HG03108 (cell line): ENCODE measurements around the gene TNFRSF19.

ENCODE experiments used
- ATAC-seq: cut with Tn5 transposase; IDR thresholded peaks from one replicate; pipeline ENCODE4 v1.9.1; 2021; ENCODE audit warnings: moderate library complexity; ENCODE audit not compliant: unreplicated experiment

TNFRSF19 gene

GRCh38 chr13:23627410-23627809, 57.2 kb downstream of the TNFRSF19 start:
- ATAC-seq: no peak

GRCh38 chr13:23628250-23628649, 58.0 kb downstream of the TNFRSF19 start:
- ATAC-seq: no peak

DNA sequence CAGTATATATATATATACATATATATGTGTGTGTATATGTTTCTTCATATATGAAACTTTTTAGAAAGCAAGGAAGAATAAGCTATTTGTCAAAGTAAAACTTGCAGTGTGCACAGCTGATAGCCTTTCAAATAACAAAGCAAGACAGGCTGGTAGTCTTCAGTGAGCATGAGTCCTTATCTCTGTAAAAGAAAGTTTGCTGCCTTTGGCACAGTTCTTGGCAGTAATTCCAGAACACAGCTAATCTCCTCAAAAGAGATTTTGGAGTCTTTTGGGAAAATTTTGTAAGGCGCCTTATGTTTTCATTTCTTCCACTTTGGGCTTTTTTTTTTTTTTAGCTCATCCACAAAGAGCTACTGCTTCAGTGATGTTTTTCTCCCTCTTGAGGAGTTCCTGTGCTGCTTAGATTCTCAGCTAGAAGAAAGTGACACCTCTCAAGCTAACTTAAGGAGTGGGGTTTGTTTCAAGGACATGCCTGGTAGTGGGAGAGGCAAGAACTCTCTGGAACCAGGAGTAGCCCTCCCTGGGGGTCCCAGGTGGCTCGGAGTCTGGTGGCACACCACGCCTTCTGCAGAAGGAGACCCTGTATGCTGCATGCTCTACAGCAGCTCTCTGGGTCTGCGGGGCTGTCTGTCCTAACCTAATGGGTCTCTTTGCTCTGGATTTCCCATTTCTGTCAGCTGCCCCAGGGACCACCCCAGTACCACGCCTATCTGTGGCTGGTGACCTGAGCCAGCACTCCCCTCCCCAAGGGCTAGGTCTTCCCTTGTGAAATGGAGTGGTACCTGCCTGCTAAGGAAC, 58.8 kb downstream of the TNFRSF19 start:
- ATAC-seq: no peak

- no peak for ATAC-seq
Observed at GRCh38 chr13:23629566-23630272, 59.5 kb downstream of the TNFRSF19 start.

GRCh38 chr13:23630349-23631093, 60.3 kb downstream of the TNFRSF19 start:
- no peak for ATAC-seq

DNA sequence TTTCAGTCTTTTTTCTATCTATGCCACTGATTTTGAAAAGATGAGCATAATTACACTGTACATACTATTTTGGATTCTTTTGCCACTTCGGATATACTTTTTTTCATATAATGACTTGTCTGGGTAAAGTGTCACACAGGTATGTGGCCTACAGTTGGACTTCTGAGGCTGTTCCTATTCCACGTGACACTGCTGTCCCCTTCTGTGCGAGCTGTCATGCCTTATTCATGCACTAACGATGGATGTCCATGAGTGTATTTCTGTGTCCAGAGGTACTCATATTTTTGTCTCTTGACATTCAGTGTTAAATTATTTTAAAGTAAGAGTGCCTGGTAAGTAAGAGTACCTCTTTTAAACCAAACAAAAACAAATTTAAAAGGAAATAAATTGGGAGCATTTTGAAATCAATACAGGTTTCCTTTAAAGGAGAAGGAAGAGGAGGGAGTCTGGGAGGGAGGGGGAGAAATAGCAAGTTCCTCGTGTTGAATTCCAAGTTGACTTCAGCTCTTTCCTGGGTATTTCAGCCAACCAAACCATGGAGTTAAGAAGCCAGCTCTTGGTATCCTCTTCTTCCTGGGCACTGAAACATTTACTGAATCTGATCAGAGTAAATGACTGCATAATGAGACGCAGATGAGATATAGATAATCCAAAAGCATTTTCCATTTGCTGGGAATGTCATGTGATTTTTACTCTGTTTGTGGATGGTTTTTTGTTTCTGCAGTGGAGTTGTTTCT, 61.3 kb downstream of the TNFRSF19 start:
- no peak for ATAC-seq

GRCh38 chr13:23632048-23632582, 61.9 kb downstream of the TNFRSF19 start:
- ATAC-seq: no peak

- ATAC-seq: no peak
Observed at GRCh38 chr13:23632741-23633140, 62.5 kb downstream of the TNFRSF19 start.

DNA sequence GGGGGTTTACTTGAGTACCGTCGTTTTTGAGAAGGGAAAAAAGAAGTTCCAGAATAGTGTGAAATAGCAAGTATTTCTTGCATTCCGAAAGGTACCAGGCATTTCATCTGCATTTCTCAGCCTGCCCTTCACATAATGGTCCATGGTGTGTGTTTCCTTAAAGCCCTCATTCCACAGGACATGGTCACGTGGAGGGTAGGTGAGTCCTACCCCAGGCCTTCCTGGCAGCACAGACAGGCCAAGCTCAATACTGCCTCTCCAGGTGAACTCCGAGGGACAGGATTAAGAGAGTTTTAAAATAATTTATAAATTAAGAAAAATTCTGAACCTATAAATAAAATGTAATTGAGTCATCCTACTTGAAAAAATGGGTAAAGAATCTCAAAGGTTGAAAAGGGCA, 64.7 kb downstream of the TNFRSF19 start:
- ATAC-seq: no peak

DNA sequence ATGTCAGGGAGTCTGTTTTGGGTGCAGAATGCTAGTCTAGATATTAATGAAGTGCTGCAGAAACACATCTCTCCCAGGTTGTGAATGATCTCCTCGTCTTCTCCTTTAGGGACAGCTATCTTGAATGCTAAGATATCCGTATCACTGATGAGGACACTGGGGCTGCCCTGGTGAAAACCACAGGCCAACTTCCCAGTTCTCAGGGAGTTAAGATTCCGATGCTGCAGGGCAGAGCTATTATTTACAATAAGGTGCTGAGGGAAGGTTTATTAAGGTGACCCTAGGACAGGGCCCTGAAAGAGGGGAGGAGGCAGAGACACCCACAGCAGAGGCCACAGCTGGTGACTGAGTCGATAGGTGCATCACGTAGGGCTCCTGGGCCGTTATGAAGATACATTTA, 66.1 kb downstream of the TNFRSF19 start:
- ATAC-seq: no peak

DNA sequence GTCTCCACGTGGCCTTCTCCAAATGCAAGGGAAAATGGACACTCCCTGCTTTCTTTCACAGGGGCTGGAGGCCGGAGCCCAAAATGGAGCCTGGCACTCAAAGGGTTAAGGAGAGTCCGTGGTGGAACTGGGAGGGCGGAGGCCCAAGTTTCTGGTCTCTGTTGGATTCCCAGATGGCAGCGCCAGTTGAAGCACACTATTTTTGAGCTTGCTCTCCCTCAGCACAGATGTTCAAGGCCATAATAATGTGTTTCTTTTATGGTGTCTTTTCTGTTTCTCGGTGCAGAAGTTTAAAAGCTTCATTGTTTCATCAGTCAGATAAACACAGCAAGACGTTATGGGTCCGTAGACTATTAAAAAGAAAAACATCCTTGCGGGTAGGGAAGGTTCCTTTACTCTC, 67.6 kb downstream of the TNFRSF19 start:
- no peak for ATAC-seq

DNA sequence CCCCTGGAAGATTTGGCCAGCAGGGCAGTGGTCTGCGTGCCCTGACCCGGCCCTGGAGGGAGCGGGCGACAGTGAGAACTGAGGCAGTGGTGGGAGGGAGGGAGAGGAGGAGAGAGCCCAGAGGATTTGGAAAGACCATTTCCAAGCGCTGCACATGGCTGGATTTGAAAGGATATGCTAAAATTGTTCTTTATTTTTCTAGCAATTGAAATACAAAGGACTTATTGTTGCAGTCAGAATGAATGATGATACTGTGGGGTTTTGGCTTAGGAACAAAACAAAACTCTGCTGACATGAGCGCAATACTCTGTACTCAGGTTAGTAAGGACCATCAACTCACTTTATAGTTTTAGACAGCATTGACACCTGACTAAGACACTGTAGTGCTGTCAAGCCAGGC, 69.5 kb downstream of the TNFRSF19 start:
- no peak for ATAC-seq

GRCh38 chr13:23642110-23642509, 71.9 kb downstream of the TNFRSF19 start:
- no peak for ATAC-seq

DNA sequence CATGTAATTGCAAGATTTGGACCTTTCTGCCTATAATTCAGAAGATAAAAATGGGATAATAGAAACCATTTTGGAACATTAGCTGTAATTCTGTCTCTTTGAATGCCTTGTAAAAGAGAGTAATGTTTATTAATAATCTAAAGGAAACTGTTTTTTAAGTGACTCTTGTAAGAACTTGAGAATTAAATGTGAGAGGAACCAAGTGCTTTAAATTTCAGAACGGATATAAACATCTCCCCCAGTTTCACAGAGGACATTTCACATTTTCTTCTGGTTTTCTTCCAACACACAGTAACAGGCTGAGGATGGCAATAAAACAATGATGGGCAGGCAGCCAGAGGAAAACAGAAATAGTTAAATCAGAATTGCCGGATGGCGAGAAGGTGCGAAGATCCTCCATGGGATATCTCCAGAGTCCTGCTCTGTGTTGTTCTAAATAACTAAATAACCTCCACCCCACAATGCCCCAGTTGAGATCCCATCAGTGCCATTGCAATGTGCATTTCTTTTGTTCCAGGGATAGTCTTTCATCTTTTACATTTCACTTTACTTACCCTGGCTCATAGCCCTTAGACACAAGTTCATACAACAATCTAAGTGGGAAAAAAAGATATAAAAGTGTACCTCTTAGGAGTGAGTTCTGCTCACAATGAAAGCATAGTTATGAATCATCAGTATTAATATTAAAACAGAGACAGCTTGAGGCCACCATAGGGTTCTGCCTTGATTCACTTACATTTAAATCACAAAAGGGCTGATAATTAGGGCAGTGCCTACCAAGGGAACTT, 73.3 kb downstream of the TNFRSF19 start:
- ATAC-seq: no peak

GRCh38 chr13:23644126-23644419, 73.9 kb downstream of the TNFRSF19 start:
- no peak for ATAC-seq

- no peak for ATAC-seq
Observed at GRCh38 chr13:23644527-23645138, 74.4 kb downstream of the TNFRSF19 start.

GRCh38 chr13:23645851-23646250, 75.6 kb downstream of the TNFRSF19 start:
- no peak for ATAC-seq

DNA sequence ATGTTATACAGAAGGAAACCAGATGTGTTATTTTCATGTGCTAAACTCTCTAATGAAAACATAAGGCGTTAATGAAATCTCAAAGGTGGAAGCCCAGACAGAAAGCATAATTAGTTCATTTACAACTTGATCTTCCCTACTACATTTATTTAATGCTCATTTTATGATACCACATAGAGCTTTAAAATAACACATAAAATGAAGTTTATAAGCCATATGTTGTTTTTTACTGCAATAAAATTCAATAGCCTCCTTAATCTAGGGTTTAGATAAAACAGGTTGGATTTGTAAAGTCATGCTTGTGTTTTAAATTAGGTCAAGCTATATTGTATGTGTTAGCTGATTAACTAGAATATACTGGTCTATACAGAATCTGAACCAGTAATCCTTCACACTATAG, 81.2 kb downstream of the TNFRSF19 start:
- ATAC-seq: no peak

GRCh38 chr13:23651887-23652286, 81.7 kb downstream of the TNFRSF19 start:
- ATAC-seq: no peak
